Stimulated activated CD4-positive, alpha-beta T cell treated with anti-CD3 and anti-CD28 coated beads, Interleukin-1b, Interleukin-23, amount 100 ng/mL, for 1 hour (primary cell): ENCODE data around the gene TNFSF8.
A peak's percentile ranks its signal among the peaks of the same experiment; 100 is the strongest.

Experiments
- DNase-seq, 2 donors: peaks; one replicate each; pipeline ENCODE4 v3.0.0-alpha.2; 2020; ENCODE audit warnings: low read depth in 2 of 2

TNFSF8 gene

DNA sequence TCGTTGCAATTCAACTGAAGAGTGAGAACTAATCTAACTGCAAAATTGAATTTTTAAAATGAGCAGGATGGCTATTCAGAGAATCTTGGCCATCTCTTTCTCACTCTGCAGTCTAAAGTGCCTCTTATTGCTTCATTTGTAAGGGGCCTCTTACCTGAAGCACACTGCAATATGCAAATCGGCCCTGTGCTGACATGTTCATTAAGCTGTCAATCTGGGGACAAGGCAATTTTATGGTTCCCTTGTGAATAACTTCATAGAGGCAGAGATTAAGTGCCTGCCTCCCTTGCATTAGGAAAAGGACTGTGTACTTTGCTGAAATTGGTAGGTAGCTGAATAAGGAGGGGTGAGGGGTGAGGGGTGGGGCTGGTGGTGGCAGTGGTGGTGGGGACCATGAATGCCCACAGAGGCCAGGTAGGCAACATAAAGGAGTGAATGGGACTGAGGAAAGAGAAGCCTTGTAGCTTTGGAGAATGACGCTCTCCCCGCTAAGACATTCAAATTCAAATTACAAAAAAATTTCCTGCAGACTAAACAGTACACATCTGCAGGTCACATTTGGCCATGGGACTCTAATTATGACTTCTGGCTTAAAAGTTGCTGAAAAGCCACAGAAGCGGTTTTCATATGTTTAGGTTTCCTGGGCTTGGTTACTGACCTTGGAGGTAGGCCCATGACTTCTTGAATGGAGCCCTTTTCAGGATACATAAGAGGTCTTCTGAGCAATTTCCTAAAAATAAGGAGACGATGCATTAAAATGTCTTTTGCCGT lies 25.0 kb downstream of the TNFSF8 start:
- no peak for DNase-seq

DNA sequence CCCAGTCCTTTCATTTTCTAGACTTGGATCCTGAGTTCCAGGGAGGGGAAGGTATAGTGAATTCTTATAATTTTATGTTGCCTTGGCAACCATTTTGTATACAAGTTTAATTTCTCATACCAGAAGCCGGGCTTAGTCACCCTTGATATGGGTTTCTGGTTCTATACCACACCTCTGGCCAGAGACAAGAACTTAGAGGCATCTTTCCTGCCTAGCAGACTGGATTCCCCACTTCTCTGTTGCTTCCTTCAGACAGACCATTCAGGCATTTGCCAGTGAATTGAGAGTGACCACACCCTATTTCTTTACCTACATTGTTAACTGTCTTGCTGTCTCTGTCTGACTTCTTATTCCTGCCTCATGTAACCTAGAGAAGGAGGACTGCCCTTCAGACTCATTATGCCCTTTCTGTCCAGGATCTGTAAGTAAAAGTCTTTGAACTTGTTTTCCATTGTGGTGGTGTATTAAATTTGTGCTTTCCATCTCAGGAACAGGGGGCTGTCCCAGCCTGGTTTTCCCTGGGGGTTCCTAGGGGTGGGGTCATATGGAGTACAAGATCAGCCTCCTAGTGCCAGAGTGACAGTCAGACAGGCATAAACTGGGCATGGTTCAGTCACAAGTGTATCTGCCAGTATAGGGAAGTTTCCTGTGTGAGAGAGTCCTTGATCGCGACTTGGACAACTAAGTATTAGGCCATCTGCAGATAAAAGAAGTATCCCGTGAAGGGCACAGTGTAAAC lies 27.4 kb downstream of the TNFSF8 start:
- no peak for DNase-seq

DNA sequence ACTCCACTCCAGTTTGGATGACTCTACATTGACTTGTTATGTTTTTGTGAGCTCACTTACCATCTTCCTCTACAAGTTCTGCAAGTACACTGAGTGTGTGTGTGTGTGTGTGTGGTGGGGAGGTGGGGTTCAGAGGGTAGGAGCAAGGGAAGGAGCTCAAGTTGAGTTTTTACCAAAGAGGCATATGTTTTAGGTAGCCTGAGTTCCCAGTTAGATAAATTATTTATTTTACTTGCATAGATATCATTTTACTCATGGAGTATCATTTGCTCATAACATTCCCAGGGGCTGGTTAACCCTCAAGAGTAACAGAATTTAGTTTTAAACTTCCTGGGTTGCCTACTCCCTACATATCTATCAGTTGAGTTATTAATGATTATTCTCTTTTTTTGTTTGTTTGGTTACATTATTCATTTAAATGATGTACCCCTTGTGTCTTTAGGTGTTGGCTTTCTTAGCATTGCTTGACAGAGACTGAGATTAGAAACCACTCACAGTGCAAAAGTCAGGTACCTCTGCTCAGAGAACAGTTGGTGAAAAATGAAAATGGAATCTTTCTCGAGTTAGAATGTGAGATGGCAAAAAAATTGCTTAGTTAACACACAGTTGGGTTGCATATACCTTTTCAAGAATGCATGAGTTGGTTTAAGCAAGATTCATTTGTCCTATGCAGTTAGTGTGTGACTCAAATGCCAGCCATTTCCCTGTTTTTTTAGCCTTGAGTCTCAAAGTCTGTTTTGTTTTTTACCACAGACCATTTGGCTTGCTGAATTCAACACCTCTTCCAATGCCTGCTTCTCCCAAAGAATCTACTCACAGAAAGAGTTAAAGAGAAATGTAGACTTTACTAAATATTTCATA lies 29.2 kb downstream of the TNFSF8 start:
- DNase-seq, result no peak

DNA sequence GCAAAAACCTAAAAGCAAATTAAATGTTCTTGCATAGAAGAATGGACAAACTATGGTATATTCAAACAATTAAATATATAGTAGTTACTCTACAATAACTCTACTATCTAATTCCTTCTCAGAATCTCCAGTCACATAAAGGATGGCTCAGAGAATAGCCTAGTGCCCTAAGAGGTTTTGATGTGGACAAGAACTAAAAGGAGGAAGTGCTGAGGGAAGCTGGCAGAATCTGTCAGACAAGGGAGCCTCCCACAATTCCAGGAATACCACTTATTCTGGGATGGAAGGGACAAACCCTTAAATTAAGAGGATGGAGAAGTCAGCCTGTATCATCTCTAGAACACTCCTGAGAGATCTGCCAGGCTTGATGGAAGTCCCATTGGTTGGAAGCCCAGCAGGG lies 30.4 kb downstream of the TNFSF8 start:
- no peak for DNase-seq

DNA sequence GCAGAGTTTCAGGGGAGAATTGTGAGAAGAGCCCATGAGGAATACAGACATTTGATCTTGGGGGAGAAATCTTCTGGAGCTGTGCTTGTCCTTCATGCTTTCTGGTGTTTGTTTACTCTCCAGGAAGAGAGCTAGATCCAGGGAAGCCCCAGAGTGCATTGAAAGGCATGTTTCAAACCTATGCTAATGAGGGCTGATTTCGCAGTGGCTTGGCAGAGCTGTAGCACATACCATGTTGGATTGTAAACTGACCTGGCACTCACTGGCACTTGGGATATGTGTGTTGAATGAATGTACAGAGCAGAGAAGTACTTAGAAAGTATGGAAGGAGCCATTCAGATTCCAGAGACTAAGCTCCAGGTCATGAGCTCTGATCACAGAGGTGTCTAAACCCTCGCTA lies 30.9 kb downstream of the TNFSF8 start:
- no peak for DNase-seq

DNA sequence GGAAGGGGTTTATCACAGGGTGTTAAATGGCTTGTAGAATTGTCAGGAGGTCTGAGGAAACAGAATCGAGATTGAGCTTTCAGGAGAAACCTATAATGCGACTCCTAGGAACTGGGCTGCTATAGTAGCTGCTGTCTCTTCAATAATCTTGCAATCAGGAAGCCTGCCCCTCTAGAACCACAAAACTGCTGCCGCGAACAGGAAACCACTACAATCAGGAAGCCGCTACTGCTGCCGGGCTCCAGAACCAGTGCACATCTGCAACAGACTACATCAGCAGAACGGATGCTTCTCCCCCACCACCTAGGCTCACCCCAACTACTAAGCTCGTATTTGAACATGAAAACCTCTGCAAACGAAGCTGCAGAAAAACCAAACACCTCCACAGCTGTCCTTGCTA lies 31.6 kb downstream of the TNFSF8 start:
- peak in 1 of 2 donors; percentile 53 for DNase-seq

DNA sequence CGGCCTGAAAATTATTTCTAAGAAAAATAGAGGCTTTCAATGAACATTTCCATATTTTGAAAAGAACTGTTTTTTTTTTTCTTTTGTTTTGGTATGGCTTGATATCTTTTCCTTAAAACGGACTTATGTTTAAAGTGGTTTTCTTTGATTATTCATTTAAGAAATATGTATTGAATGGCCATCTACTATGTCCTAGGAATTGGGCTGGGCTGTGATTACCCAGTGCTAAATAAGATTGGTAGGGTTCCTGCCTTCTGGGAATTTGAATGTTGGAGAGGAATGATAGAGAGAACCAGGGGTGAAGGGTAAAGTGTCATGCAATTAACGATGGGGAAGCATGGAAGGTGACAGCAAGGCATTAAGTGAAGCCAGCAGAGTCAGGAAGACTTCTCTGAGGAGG lies 33.2 kb downstream of the TNFSF8 start:
- no peak for DNase-seq

DNA sequence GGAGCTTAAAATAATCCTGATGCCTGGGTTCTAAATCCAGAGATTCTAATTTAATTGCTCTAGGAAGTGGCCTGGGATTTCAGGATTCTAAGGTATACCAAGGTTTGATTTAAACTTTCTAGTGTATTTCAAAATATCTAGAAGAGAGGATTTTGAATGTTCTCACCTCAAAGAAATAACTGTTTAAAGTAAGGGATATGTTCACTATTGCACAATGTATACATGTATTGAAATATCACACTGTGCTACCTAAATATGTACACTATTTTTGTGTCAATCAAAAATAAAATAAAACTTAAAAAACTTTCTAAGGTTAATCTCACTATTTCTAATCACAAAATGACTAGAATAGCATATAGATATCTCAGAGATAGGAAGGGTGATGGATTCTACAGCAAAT lies 34.0 kb downstream of the TNFSF8 start:
- DNase-seq, result no peak

DNA sequence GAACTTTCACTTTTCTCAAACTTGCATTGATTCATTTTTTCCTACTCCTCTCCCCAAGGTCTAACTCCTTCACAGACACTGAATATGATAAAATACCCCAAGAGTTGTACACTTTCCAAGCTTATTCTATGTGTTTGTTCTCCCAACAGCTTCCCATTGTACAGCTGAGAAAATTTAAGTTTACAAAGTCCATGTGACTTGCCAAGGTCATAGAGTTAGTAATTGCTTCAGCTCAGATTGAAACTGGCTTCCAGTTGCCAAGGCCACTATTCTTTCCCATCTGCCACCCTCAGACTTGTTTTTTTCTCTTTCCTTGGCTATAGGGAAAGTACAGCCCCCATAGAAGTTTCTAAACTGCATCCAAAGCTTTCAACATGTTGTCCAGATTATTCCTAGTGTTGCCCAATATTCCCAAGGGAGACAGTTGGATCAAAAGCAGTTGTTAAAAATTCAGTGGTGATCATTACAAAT lies 34.8 kb downstream of the TNFSF8 start:
- no peak for DNase-seq

DNA sequence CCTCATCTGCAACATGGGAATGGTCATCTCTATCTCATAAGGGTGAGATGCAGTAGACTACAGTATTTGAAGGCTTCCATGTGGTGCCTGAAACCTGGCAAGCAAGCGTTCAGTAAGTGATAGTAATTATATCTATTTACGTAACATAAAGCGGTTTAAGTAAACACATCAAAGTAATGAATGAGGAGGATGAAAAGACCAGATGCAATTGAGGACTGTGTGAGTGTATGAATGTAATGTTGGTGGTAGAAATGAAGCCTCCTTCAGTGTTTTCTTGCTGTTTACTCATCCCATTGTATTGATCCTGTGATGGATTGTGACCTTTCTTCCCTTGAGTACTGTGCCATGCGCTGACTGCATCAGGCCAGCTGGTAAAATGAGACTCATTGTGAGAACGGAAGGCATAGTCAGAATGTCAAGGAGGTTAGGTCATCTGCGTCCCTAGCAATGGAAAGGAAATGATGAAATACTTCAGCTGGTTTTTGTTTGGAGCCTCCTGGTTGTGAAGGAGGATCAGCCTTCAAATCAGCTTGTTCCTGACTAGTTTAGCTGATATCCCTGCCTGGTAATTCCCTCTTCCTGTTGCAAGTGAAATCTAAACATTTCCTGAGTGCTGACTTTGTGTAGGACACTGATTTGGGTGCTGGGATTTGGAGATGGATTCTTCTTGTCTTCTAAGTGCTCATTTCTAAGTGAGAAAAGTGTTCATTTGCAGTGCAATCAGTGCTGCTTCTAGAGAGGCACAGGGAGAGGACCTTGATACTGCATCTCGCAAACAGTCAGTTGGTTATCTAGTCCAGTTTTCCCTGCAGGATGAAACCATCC lies 35.6 kb downstream of the TNFSF8 start:
- no peak for DNase-seq

DNA sequence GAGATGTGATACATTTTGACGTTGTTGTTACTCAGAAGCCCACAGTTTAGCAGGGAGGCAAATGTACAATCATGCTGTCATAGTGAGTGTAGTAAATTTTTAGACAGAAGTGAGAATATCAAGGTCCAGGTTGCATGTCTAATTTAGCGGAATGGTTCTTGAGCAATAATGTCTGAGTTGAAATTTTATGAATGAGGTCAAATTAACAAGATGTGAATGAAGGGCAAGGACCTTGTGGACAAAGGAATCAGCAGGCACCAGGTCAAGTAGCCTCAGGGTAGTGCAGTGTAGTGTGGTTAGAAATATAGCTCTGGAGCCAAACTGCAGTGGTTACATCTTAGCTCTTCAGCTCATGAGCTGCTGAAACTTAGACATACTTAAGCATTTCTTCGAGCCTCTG lies 36.2 kb downstream of the TNFSF8 start:
- DNase-seq, result no peak

DNA sequence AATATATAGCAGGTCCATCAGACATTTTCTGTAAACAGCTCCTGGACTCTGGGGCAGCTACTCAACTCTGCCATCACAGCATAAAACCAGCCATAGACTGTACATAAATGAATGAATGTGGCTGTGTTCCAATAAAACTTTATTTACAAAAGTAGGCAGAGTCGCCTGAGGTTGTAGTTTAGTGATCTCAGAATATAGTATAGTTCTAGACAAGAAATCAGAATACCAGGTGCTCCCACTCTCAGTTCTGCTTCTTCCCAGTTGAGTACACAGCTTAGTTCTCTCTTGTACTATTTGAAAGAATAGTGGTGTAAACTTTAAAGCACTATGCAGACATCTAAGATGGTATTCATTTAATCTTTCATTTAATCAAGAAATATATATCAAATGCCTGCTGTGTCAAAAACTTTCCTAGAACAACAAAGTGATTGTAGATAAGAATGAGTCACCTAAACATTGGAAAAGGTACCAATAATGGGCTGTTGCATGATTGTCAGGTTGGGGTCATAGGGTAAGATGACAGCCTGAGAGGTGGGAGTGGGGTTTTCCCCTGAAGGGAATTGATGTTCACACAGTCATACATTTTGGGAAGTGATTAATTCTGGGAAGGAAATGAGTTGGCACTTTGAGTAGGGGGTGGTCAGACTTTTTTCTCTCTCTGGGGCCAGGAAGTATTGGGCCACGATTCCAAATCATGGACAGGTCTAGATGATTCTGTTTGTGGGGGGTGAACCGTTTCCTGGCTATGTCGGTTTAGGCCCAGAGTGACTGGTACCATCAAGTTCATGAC lies 37.0 kb downstream of the TNFSF8 start:
- DNase-seq, result no peak

DNA sequence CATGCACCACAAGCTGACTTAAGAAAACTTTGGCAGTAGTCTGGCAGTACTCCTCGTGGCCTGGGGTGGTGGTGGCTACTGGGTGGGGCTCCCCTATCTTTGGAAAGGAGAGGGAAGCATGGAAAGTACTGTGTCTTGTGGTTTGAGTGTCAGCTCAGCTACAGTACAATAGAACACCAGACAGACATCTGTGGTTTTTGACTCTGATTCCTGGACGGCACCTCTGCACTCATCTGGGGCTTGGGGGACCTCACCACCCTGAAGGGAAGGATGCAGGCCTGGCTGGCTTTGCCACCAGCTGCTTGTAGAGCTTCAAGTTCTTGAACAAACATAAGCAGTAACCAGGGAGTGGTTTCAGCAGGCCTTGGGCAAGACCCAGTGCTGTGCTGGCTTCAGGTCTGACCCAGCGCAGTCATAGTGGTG lies 40.6 kb downstream of the TNFSF8 start:
- no peak for DNase-seq

DNA sequence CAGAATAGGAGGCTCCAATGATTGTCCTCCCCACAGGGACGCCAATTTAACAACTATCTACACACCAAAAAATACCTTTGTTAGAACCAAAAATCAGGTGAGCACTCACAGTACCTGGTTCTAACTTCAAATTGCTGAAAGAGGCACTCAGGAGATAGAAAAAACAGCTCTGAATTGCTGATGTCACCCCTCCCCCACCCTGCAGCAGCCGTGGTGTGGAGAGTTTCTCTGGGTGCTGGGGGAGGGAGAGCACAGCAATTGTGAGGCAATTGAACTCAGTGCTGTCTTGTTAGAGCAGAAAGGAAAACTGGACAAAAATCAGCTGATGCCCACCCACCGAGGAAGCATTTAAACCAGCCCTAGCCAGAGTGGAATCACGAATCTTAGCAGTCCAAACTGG lies 41.8 kb downstream of the TNFSF8 start:
- no peak for DNase-seq

DNA sequence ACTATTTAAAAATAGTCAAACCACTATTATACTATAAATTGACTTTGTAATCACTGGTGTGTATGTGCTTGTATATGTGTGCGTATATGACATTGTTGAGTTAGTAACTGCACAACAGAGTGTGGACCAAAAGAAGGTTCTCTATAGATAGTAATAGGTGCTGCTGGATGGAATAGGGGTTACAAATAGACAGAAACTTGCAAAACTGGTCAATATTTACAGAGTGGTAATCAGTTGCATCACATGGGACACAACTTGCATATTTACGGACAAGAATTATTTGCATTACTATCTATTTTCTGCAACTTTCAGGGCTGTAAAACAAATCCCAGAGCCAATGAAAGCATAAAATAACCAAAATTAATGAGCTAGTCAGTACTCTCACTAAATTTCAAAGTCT lies 42.4 kb downstream of the TNFSF8 start:
- DNase-seq, result no peak

DNA sequence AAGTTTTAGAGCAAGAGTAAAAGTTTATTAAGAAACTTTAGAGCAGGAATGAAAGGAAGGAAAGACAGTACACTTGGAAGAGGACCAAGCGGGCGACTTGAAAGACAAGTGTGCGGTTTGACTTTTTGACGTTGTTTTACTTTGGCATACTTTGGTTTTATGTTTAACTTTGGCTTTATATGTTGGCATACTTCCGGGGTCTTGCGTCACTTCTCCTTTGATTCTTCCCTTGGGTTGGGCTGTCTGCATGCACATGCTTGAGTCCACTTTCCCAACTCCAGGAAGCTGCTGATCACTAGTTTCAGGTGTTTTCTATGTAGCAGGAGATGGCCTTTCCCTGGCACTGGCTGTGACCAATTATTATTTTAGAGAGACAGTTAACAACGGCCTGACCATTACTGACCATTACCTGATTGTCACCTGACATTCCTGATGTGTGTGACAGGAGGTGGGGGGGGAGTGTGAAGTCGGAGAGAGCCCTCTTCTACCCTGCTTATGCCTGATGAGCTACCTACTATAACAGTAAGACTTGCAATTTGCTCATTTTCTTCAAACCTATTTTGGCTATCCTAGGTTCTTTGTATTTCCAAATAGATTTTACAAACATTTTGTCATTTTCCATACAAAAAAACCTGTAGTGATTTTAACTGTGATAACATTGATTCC lies 45.5 kb downstream of the TNFSF8 start:
- no peak for DNase-seq

DNA sequence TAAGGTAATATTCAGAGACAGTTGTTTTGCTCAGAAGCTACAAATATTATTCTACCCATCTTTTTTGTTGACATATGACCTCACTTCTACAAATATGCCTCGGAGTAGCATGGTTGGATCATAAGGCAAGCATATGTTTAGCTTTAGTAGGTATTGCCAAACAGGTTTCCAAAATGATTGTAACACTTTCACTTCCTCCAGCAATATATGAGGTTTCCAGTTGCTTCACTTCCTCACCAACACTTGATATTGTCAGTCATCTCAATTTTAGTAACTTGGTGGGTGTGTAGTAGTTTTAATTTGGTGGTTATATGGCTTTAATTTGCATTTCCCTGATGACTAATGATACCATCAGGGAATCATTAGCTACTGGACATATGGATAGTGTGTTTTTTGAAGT lies 46.7 kb downstream of the TNFSF8 start:
- DNase-seq, result no peak

DNA sequence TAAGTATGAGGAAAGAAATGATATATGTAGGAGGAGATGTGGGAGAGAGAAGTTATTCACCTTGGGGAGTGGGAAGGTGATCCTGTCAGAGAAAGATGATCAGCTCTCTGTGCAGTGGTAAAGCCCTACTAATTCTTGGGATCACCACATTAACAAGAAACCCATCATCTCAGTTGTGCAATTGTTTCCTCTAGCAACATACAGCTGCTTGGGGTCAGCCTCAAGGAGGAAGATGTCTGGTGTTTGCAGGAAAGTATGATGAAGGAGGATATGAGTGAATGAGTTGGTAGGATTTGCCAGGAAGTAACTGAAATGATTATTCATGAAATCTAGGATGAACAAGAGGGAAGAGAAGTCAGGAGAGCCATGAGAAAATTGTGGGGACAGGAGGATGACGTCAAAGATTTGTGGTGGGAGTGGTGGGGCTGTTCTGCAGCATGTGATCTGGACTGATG lies 50.1 kb downstream of the TNFSF8 start:
- DNase-seq, result no peak

DNA sequence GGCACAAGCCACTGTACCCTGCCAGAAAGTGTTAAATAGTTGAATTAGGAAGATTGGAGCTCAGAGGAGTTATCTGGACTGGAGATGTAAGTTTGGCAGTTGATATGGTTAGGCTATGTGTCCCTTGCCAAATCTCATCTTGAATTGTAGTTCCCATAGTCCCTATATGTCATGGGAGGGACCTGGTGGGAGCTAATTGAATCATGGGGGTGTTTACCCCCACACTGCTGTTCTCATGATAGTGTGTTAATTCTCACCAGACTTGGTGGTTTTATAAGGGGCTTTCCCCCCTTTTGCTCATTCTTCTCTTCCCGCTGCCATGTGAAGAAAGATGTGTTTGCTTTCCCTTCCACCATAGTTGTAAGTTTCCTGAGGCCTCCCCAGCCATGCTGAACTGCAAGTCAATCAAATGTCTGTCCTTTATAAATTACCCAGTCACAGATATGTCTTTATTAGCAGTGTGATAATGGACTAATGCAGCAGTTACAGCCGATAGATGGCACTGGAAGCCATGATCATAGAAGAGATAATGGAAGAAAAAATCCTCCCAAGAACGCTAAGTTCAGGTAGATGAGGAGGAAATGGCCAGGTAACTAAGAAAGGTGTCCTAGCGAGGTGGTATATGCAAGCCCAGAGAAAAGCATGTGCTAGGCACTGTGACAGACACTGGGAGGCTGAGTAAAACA lies 51.4 kb downstream of the TNFSF8 start:
- no peak for DNase-seq
